K562 (cell line): ENCODE data around the gene WDR27. TPM values are rescaled to one million over a fixed set of nuclear protein-coding genes. Genes with fewer than 3 reads are reported as not detected.

Experiments used
- SIX5 ChIP-seq, 2 experiments: IDR thresholded peaks; 2 replicates each; pipeline ENCODE4 v1.6.1; 2011; ENCODE audit warnings: low read length in 2 of 2, borderline replicate concordance in 1 of 2, low read depth in 1 of 2, mild to moderate bottlenecking in 1 of 2, moderate library complexity in 1 of 2; ENCODE audit not compliant: insufficient read depth in 1 of 2
- SMAD2 ChIP-seq: fragments of 150-350 bp; IDR thresholded peaks from 2 replicates; pipeline ENCODE4 v1.6.1; 2014; ENCODE audit warnings: low read depth, mild to moderate bottlenecking, low read length
- ZNF282 ChIP-seq: sonication (generic); formaldehyde crosslinking; IDR thresholded peaks from 2 replicates; pipeline ENCODE4 v1.8.1; 2023; ENCODE audit warnings: missing genetic modification reagents
- polyA plus RNA-seq, 8 experiments: library from polyadenylated mRNA; depleted of rRNA in 4 of 8; stranded (reverse) in 5 of 8; unstranded in 3 of 8; fragments of >200 nt; fragmentation: Nextera tagmentation in 2 of 8; fragmentation: Illumina TruSeq in 1 of 8; extraction: Ambion mirVana in 2 of 8; extraction: Trizol in 1 of 8; gene quantifications; 2 replicates each; pipeline versions ENCODE4 v1.2.1 to v1.2.3, GENCODE V29; 2011 to 2014; ENCODE audit warnings: inconsistent platforms in 1 of 8, missing spikeins in 1 of 8
- total RNA-seq, 7 experiments: library from RNA; depleted of rRNA in 6 of 7; stranded (reverse); fragments of >200 nt in 6 of 7; fragmentation: Illumina TruSeq in 2 of 7; extraction: Trizol in 2 of 7; gene quantifications; 2 replicates each; pipeline versions ENCODE4 v1.2.1 to v1.2.3, GENCODE V29; 2011 to 2021; ENCODE audit warnings: low replicate concordance in 1 of 7
- TF ChIP-seq, protein P1 (sequence below): fragments of 250-450 bp; sonication (Bioruptor Pico); IDR thresholded peaks from 2 replicates; pipeline ENCODE4 v1.4.0; 2020
- TF ChIP-seq, protein P2 (sequence below): sonication (generic); formaldehyde crosslinking; IDR thresholded peaks from 2 replicates; pipeline ENCODE4 v1.9.0; 2022; ENCODE audit warnings: mild to moderate bottlenecking, missing genetic modification reagents

WDR27 gene
- total and polyA plus RNA-seq, 9 of the 15 experiments (the other 6 are each of a cell fraction or from before 2014, with no cell fraction given) = 4.3 to 77.2 (median 22.7) TPM

DNA sequence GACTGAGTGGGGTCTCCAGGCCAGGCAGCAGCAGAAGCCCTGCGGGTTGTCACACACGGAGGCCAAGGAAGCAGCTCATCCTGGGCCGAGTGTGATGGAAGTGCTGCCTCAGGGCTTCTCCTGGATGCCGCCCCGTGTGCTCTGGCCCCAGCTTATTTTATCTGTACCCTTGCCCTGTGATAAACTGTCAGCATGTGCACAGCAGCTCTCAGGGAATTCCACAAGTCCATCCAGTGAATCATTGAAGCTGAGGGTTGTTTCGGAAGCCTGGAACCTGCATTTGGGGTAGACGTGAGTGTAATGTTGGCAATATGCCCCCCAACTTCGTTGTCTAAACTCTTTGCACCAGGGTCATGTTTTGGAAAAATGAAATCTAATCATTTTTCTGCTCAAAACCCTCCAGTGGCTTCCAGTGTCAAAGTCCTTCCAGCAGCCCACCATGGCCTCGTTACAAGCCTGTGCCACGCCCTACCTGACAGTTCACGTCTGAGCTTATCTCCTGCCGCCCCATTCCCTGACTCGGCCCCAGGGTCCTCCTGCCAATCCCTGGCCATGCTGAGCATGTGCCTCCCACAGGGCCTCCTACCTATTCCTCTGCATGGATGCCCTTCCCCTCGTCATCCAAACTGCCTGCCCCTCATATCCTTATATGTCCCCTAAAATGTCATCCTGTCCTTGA lies 280.1 kb downstream of the WDR27 start (continued):
- TF ChIP-seq, protein P1, sequence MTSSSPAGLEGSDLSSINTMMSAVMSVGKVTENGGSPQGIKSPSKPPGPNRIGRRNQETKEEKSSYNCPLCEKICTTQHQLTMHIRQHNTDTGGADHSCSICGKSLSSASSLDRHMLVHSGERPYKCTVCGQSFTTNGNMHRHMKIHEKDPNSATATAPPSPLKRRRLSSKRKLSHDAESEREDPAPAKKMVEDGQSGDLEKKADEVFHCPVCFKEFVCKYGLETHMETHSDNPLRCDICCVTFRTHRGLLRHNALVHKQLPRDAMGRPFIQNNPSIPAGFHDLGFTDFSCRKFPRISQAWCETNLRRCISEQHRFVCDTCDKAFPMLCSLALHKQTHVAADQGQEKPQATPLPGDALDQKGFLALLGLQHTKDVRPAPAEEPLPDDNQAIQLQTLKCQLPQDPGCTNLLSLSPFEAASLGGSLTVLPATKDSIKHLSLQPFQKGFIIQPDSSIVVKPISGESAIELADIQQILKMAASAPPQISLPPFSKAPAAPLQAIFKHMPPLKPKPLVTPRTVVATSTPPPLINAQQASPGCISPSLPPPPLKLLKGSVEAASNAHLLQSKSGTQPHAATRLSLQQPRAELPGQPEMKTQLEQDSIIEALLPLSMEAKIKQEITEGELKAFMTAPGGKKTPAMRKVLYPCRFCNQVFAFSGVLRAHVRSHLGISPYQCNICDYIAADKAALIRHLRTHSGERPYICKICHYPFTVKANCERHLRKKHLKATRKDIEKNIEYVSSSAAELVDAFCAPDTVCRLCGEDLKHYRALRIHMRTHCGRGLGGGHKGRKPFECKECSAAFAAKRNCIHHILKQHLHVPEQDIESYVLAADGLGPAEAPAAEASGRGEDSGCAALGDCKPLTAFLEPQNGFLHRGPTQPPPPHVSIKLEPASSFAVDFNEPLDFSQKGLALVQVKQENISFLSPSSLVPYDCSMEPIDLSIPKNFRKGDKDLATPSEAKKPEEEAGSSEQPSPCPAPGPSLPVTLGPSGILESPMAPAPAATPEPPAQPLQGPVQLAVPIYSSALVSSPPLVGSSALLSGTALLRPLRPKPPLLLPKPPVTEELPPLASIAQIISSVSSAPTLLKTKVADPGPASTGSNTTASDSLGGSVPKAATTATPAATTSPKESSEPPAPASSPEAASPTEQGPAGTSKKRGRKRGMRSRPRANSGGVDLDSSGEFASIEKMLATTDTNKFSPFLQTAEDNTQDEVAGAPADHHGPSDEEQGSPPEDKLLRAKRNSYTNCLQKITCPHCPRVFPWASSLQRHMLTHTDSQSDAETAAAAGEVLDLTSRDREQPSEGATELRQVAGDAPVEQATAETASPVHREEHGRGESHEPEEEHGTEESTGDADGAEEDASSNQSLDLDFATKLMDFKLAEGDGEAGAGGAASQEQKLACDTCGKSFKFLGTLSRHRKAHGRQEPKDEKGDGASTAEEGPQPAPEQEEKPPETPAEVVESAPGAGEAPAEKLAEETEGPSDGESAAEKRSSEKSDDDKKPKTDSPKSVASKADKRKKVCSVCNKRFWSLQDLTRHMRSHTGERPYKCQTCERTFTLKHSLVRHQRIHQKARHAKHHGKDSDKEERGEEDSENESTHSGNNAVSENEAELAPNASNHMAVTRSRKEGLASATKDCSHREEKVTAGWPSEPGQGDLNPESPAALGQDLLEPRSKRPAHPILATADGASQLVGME (CRISPR knock-in tag) = no peak
- TF ChIP-seq SMAD2 (no peak), SIX5 (IDR thresholded peaks at IDR 0.05; ENCODE audit: borderline replicate concordance in 1 of 2, insufficient read depth in 1 of 2, low read depth in 1 of 2, low read length in 2 of 2) (no peak), ZNF282 (CRISPR knock-in tag) (no peak)
- TF ChIP-seq, protein P2, sequence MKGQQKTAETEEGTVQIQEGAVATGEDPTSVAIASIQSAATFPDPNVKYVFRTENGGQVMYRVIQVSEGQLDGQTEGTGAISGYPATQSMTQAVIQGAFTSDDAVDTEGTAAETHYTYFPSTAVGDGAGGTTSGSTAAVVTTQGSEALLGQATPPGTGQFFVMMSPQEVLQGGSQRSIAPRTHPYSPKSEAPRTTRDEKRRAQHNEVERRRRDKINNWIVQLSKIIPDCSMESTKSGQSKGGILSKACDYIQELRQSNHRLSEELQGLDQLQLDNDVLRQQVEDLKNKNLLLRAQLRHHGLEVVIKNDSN (CRISPR knock-in tag) = no peak
